Muscle of leg (tissue), 11 donors: ENCODE measurements around the gene SMARCB1. TPM values are rescaled to one million over a fixed set of nuclear protein-coding genes. Genes with fewer than 3 reads are reported as not detected.

Experiments
- DNase-seq: peaks from one replicate; pipeline ENCODE4 v3.0.0; 2013
- H3K27ac ChIP-seq: one replicate; pipeline ENCODE4 v1.5.1; 2013; ENCODE audit warnings: mild to moderate bottlenecking, low read length, control low read depth
- H3K27me3 ChIP-seq: one replicate; pipeline ENCODE4 v1.6.1; 2013; ENCODE audit warnings: low read length; ENCODE audit not compliant: control insufficient read depth, insufficient read depth
- H3K36me3 ChIP-seq: one replicate; pipeline ENCODE4 v1.6.1; 2013; ENCODE audit warnings: low read length; ENCODE audit not compliant: control insufficient read depth, insufficient read depth
- H3K4me1 ChIP-seq: one replicate; pipeline ENCODE4 v1.6.1; 2013; ENCODE audit warnings: low read length; ENCODE audit not compliant: control insufficient read depth, insufficient read depth
- H3K4me3 ChIP-seq: one replicate; pipeline ENCODE4 v1.5.1; 2013; ENCODE audit warnings: low read length, control low read depth
- H3K9me3 ChIP-seq: replicated peaks from 2 replicates; pipeline ENCODE4 v1.6.1; 2013; ENCODE audit warnings: low read depth, low read length; ENCODE audit not compliant: control insufficient read depth
- WGBS: methylation state at CpG from one replicate; pipeline ENCODE4 v1.1.5; 2013; ENCODE audit warnings: missing lambda C conversion rate; ENCODE audit not compliant: insufficient coverage; 5-methylcytosine and 5-hydroxymethylcytosine counted together
- polyA plus RNA-seq, 8 donors: library from polyadenylated mRNA; unstranded; fragments of 120-200 nt; gene quantifications; one replicate each; pipeline versions ENCODE4 v1.2.1 to v1.2.3, GENCODE V29; 2013; ENCODE audit warnings: inconsistent platforms in 1 of 8, low replicate concordance in 1 of 8; ENCODE audit not compliant: insufficient read length in 8 of 8, insufficient read depth in 1 of 8
- total RNA-seq: library from RNA; stranded (reverse); fragments of 120-200 nt; gene quantifications from one replicate; pipeline ENCODE4 v1.2.4, GENCODE V29; 2013

SMARCB1 gene
- total and polyA plus RNA-seq, 9 donors: 43.0 to 114 (median 82.7) TPM

DNA sequence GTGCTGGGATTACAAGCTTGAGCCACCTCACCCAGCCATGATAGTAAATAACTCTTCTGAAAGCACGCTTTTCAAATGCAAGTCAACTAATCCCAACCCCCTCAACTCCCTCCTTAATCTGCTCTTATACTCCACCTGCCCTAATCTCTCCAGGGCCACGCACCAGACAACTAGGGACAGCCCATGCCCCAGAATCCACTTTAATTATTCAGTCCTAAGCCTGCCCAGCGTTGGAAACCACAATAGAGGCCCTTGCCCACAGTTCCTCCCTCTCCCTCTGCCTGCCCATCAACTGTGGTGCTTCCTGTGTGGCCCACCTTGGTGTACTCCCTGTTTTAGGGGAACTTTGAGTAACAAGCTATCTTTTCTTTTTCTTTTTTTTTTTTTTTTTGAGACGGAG lies 29.9 kb upstream of the SMARCB1 start:
- H3K36me3 ChIP-seq: no peaks in the 10 kb centered on the region
- H3K27ac ChIP-seq: no peak overlapping the region
- no peak overlapping the region for H3K4me3 ChIP-seq
- 72% methylated on average over 3 of the region's 4 CpGs for WGBS
- peaks cover 2% of the 10 kb centered on the region for H3K4me1 ChIP-seq
- no peaks in the 10 kb centered on the region for H3K27me3 ChIP-seq
- DNase-seq: no peak
- no peaks in the 10 kb centered on the region for H3K9me3 ChIP-seq

DNA sequence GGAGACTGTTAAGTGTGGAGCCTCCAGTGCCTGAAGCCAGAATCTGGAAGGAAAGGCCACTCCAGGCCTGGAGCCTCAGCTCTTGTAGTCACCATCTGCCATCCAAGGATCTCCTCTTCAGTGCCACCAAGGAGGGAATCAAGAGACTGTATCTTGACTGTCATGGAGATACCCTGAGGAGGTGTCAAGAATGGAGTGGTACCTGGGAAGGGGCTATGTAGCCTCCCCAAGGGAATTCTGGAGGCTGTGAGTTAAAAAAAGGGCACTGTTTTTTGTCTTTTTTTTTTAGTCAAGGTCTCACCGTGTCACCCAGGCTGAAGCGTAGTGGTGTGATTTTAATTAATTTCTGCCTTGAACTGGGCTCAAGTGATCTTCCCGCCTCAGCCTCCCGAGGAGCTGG lies 27.2 kb upstream of the SMARCB1 start:
- DNase-seq: no peak
- 77% methylated on average over 3 of the region's 4 CpGs for WGBS
- Histone ChIP-seq H3K4me1 (peaks cover 17% of the 10 kb centered on the region), H3K27me3 (no peaks in the 10 kb centered on the region), H3K4me3 (no peak overlapping the region), H3K36me3 (peaks cover 2% of the 10 kb centered on the region), H3K27ac (no peak overlapping the region), H3K9me3 (no peaks in the 10 kb centered on the region)

DNA sequence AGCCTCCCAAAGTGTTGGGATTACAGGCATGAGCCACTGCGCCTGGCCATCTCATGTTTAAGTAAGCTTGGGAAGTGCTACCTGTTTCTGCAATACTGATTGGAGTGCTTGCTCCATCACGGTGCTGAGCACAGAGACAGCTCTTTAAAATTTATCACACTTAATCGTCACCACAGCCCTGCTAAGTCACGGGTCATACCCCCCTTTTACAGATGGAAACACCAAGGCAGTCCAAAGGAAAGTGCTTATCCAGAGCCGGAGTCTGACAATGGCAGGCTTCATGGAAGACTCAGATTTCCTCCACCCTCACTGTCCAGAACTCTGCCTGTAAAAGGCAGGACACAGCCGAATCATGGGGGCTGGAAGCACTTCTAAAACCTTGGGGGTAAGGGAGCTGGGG lies 26.7 kb upstream of the SMARCB1 start:
- no peaks in the 10 kb centered on the region for H3K27me3 ChIP-seq
- H3K4me3 ChIP-seq: no peak overlapping the region
- no peak overlapping the region for H3K27ac ChIP-seq
- no peak for DNase-seq
- H3K9me3 ChIP-seq: no peaks in the 10 kb centered on the region
- peaks cover 18% of the 10 kb centered on the region for H3K4me1 ChIP-seq
- 82% methylated on average over 3 of the region's 6 CpGs for WGBS
- peaks cover 7% of the 10 kb centered on the region for H3K36me3 ChIP-seq

DNA sequence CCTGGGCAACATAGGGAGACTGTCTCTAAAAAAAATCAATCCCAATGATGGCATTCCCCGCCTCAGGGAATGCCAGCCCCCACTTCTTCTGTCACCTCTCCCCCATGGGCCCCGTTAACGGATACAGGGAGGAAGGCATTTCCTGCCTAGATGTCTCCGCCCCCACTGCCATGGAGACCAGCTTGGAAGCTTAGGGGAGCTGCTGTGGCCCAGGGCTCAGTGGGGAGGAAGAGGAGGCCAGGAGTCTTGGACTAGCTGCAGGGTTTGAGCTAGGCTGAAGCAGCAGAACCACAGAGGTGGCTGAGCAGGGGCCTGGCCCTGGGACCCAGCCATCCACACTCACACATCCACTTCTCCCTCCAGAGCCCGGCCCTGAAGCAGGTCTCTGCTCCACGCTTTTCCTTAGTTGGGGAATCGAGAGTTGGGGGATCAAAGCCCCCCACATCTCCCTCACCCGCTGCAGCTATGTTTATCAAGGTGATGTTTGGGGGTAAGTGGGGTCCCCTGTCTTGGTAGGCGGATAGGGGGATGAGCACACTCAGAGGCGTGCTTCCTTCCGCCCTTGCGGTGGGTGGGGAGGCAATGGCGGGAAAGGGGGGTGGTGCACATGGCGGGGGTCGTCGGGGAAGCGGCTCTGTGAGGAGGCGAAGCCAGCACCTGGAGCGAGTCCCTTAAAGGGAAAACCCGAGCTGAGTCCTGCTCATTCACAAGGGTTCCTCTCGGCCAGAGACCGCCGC lies 23.8 kb upstream of the SMARCB1 start, which contains the start of gene C22orf15:
Gene C22orf15 (plus strand): TSS at position 149 of the 737 bp plus-strand sequence. CDS start 317 bp downstream, at position 466.
- Histone ChIP-seq H3K27me3 (no peaks in the 10 kb centered on the region), H3K9me3 (no peaks in the 10 kb centered on the region), H3K4me3 (no peak within 1 kb of the TSS), H3K36me3 (peaks cover 12% of the 10 kb centered on the region), H3K27ac (no peak within 1 kb of the TSS), H3K4me1 (peaks cover 28% of the 10 kb centered on the region)
- peak; percentile 44 for DNase-seq
- 11% methylated on average over 15 of the region's 23 CpGs for WGBS

DNA sequence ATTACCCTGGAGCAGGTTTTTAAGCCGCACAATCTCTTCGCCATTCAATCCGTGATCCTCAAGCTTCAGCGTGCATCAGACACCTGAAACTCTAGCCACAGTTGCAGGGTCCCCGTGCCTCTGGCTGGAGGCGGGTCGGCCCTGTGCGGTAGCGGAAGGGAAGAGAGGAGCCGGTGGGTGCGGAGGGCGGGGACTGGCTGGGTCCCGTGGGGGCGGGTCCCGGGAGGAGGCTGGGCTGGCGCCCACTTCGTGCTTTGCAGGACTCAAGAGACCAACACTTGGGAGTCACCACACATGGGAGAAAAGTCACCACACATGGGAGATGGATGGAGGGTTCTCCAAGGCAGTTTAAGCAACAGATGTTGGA lies 23.2 kb upstream of the SMARCB1 start:
- no peak for DNase-seq
- H3K4me1 ChIP-seq: peaks cover 33% of the 10 kb centered on the region
- H3K27ac ChIP-seq: no peak overlapping the region
- 6% methylated on average over 14 of the region's 17 CpGs for WGBS
- H3K4me3 ChIP-seq: no peak overlapping the region
- no peaks in the 10 kb centered on the region for H3K9me3 ChIP-seq
- H3K27me3 ChIP-seq: no peaks in the 10 kb centered on the region
- peaks cover 12% of the 10 kb centered on the region for H3K36me3 ChIP-seq

DNA sequence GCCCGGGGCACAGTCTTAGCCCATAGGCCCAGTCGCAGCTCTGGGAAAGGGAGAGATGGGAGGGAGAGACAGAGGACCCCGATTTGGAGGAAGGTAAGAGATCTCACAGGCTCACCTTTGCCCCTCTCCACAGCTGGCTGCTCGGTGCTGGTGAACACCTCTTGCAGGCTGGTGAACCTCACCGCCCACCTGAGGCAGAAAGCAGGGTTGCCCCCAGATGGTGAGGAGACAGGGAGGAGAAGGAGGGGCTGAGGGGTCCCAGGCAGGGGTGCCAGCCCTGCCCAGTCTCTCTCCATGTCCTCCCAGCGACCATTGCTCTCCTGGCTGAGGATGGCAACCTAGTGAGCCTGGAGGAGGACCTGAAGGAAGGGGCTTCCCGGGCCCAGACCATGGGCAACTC lies 22.8 kb upstream of the SMARCB1 start:
- no peak overlapping the region for H3K4me3 ChIP-seq
- no peaks in the 10 kb centered on the region for H3K27me3 ChIP-seq
- peaks cover 37% of the 10 kb centered on the region for H3K4me1 ChIP-seq
- DNase-seq: no peak
- WGBS: 92% methylated on average over 2 of the region's 7 CpGs
- H3K9me3 ChIP-seq: no peaks in the 10 kb centered on the region
- peaks cover 12% of the 10 kb centered on the region for H3K36me3 ChIP-seq
- no peak overlapping the region for H3K27ac ChIP-seq

DNA sequence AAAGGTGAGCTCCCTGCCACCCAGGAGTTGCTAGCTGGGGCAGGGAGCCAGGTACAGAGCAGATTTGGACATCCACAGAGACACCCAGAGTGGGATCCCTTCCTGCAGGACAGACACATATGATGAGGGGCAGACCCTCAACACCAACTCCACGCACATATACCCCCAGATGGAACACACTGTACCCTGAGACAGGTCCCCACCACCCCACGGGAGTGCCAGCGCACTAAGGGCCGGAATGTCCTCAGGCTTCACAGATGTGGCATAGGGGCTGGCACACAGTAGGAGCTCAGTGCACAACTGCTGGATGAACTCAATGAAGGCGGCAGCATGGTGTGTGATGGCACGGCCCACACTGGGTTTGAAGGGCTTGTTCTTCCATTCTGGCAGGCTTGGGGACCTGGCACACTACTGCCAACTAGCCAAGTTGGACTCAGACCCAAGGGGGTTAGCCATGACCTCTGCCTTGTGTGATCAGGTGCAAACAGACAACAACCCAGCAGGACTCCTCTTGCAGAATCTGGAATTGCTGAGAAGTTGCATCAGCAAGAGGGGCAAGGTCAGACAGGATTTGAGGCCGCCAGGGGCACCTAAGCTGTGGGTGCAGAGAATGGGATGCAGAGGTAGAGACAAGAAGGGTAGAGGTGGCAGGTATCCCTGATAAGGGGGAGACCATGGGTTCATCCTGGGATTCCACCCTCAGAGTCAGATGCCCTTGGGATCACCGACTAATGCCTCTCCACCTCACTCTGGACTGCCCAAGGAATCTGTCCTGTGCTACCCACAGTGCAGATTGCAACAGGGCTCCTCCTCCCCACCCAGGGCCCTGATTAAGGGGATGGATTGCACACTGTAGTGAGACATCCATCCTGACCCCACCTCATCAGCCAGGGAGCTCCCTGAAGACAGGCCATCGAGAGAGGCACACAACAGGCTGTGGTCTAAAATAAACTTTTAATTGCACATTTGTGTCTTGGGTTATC lies 21.6 kb upstream of the SMARCB1 start:
- Histone ChIP-seq H3K4me3 (no peak overlapping the region), H3K36me3 (peaks cover 12% of the 10 kb centered on the region), H3K9me3 (no peaks in the 10 kb centered on the region), H3K27ac (no peak overlapping the region), H3K4me1 (peaks cover 43% of the 10 kb centered on the region), H3K27me3 (no peaks in the 10 kb centered on the region)
- no peak for DNase-seq
- 92% methylated on average over 6 of the region's 9 CpGs for WGBS

DNA sequence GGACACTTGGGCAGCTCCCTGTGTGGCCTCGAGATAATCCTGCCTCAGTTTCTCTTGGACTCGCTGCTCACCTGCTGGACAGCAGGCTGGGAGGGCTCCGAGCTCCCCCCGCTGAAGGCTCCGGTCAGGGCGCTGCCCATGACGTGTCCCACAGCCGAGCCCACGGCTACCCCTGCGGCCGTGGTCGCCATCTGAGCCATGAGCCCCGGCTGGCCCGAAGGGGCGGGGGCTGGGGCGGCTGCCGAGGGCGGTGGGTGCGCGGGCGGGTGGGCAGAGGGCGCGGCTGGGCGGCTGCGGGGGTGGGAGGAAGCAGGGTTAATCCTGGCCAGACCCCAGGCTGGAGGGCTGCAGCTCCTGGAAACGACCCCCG lies 19.5 kb upstream of the SMARCB1 start:
- H3K27ac ChIP-seq: no peak overlapping the region
- H3K4me3 ChIP-seq: peak overlapping the region; percentile 82
- peaks cover under 1% of the 10 kb centered on the region for H3K27me3 ChIP-seq
- H3K4me1 ChIP-seq: peaks cover 47% of the 10 kb centered on the region
- no peak for DNase-seq
- H3K9me3 ChIP-seq: no peaks in the 10 kb centered on the region
- peaks cover 12% of the 10 kb centered on the region for H3K36me3 ChIP-seq
- 6% methylated on average over 20 of the region's 27 CpGs for WGBS

DNA sequence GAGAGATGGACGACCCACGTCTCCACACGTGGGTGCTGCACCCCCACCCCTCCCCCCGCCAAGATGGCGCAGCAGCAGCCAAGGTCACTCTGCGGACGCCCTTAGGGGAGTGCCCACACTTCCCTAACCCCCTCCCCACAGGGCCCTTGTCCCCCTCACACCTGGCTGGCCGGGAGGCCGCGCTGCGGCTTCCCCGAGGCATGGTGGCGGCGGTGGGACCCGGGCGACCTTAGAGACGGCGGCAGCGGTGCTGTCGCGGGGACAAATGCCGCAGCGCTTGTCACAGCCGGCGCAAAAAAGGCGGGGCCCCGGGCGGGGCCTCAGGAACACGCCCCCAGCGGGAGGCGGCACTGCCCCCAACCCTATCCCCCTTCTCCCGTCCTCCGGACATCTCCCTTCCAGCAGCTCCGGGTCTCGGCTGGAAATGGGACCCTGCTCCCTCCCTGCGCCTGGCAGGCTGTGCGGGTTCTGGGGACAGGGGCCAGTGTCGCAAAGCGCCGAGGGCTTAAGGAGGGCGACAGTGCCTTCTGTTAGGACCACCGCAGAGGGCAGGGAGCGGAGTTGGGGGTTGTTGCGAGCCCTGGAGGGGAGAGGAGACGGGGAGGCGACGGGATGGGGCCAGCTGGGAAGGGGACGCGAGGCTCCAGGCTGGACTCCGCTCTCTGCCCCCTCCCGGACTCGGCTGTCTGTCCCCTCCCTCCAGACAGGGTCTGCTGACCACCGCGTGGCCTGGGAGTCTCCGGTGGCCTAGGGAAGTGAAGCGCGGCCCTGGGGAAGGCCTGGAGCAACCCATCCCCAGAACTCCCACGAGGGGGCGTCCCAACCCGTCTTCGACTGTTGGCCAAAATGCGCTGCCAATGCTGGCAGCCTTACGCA lies 18.9 kb upstream of the SMARCB1 start, which contains the start of gene CHCHD10:
Gene CHCHD10 (minus strand): TSS at position 300 of the 876 bp plus-strand sequence. CDS start 98 bp downstream, at position 202.
- Histone ChIP-seq H3K36me3 (peaks cover 12% of the 10 kb centered on the region), H3K4me1 (peaks cover 47% of the 10 kb centered on the region), H3K9me3 (no peaks in the 10 kb centered on the region), H3K4me3 (peak within 1 kb of the TSS; percentile 82), H3K27me3 (peaks cover 3% of the 10 kb centered on the region), H3K27ac (peak within 1 kb of the TSS; percentile 85)
- WGBS: under 1% methylated on average over 51 of the region's 63 CpGs
- DNase-seq: peak; percentile 88
